MCF 10A (cell line): ENCODE measurements around the gene CORIN. TPM values are rescaled to one million over a fixed set of nuclear protein-coding genes. Genes with fewer than 3 reads are reported as not detected.

Experiments used
- BruUV-seq: library from RNA; stranded (reverse); fragments of 400-500 nt; replicated peaks from 2 replicates; lab custom pipeline; 2021; lab: Mats Ljungman, UMichigan
- CTCF ChIA-PET: fragments of 300-600 bp; sonication (Branson Sonifier 250); formaldehyde crosslinking; extraction: SDS; loops from one replicate; lab custom pipeline; 2021; ENCODE audit warnings: antibody characterized with exemption, inconsistent platforms; lab: Yijun Ruan, JAX
- POLR2A ChIA-PET: fragments of 300-600, 350-650 bp; sonication (Branson Sonifier 250); formaldehyde crosslinking; extraction: SDS; loops from one replicate; lab custom pipeline; 2020; ENCODE audit warnings: antibody characterized with exemption, inconsistent platforms; lab: Yijun Ruan, JAX
- DNase-seq: peaks from one replicate; pipeline ENCODE4 v3.0.0-alpha.2; 2018; ENCODE audit not compliant: unreplicated experiment
- H3K27ac Mint-ChIP-seq: one replicate; pipeline ENCODE4 v1.8.0; 2022; ENCODE audit warnings: mild to moderate bottlenecking, low read depth, mixed read lengths; ENCODE audit not compliant: unreplicated experiment
- H3K27me3 Mint-ChIP-seq: one replicate; pipeline ENCODE4 v1.8.0; 2022; ENCODE audit warnings: mixed read lengths; ENCODE audit not compliant: insufficient read depth, unreplicated experiment
- H3K36me3 Mint-ChIP-seq: one replicate; pipeline ENCODE4 v1.8.0; 2022; ENCODE audit warnings: mild to moderate bottlenecking, moderate library complexity, mixed read lengths; ENCODE audit not compliant: insufficient read depth, unreplicated experiment
- H3K4me1 Mint-ChIP-seq: one replicate; pipeline ENCODE4 v1.8.0; 2022; ENCODE audit warnings: mixed read lengths; ENCODE audit not compliant: insufficient read depth, unreplicated experiment
- H3K4me3 Mint-ChIP-seq: one replicate; pipeline ENCODE4 v1.8.0; 2022; ENCODE audit warnings: mild to moderate bottlenecking, moderate library complexity, mixed read lengths; ENCODE audit not compliant: unreplicated experiment
- H3K9me3 Mint-ChIP-seq: one replicate; pipeline ENCODE4 v1.8.0; 2022; ENCODE audit warnings: mixed read lengths; ENCODE audit not compliant: unreplicated experiment
- intact Hi-C: fragments of 100-400 bp; cut with micrococcal nuclease; formaldehyde crosslinking; loops from 2 replicates; pipeline ENCODE4 v1.14.1; 2022
- total RNA-seq: library from RNA; stranded (reverse); gene quantifications from 2 replicates; pipeline ENCODE4 v1.2.3, GENCODE V29; 2022
- TF ChIP-seq, protein P1 (sequence below): fragments of 200-600 bp; IDR thresholded peaks from one replicate; pipeline ENCODE4 v1.8.0; 2022; ENCODE audit warnings: antibody characterized with exemption, mild to moderate bottlenecking; ENCODE audit not compliant: unreplicated experiment

The CORIN gene
- total RNA-seq, 1 experiment from 2014 or later = 1.0 TPM

GRCh38 chr4:47647029-47647428, 190.8 kb downstream of the CORIN start:
- BruUV-seq = no TSS peak
- Mint-ChIP-seq H3K4me1 (peaks cover 5% of the 10 kb centered on the region), H3K9me3 (no peaks in the 10 kb centered on the region), H3K4me3 (no peak overlapping the region), H3K27me3 (no peaks in the 10 kb centered on the region), H3K27ac (no peak overlapping the region), H3K36me3 (no peaks in the 10 kb centered on the region)
- POLR2A ChIA-PET = no interaction called here
- TF ChIP-seq, protein P1, sequence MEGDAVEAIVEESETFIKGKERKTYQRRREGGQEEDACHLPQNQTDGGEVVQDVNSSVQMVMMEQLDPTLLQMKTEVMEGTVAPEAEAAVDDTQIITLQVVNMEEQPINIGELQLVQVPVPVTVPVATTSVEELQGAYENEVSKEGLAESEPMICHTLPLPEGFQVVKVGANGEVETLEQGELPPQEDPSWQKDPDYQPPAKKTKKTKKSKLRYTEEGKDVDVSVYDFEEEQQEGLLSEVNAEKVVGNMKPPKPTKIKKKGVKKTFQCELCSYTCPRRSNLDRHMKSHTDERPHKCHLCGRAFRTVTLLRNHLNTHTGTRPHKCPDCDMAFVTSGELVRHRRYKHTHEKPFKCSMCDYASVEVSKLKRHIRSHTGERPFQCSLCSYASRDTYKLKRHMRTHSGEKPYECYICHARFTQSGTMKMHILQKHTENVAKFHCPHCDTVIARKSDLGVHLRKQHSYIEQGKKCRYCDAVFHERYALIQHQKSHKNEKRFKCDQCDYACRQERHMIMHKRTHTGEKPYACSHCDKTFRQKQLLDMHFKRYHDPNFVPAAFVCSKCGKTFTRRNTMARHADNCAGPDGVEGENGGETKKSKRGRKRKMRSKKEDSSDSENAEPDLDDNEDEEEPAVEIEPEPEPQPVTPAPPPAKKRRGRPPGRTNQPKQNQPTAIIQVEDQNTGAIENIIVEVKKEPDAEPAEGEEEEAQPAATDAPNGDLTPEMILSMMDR = no peak
- DNase-seq = no peak
- intact Hi-C loops = no loop called here
- CTCF ChIA-PET = no interaction called here

- Mint-ChIP-seq H3K27ac (no peak overlapping the region), H3K36me3 (no peaks in the 10 kb centered on the region), H3K27me3 (no peaks in the 10 kb centered on the region), H3K9me3 (no peaks in the 10 kb centered on the region), H3K4me3 (no peak overlapping the region), H3K4me1 (peaks cover 5% of the 10 kb centered on the region)
- intact Hi-C loops = no loop called here
- TF ChIP-seq, protein P1 = no peak
- DNase-seq = no peak
- ChIA-PET CTCF (interaction anchor here (0.7 kb wide), 1 partner anchor 465 kb away, joined by 4 read pairs; no protein-coding TSS in a partner anchor), POLR2A (no interaction called here)
- no TSS peak for BruUV-seq
Measured at GRCh38 chr4:47646372-47646771, 191.5 kb downstream of the CORIN start.

DNA sequence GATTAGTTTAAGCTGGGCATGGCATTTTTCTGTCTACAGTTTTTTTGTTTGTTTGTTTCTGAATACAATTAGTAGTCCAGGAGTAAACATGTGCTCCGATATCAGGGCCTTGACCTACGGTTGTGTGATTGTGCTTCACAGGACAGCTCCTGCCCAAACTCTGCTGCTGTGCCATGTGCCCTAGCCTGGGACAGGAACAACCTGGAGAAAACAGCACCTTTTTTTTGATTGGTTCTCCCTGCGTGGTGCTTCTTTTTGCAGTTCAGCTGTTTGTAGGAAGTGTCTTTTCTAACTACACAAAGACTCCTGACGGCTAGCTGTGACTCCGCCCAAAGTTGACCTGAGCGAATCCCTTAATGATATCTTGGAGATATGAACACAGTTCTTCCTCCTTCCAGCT, 194.0 kb downstream of the CORIN start:
- intact Hi-C loops = no loop called here
- Mint-ChIP-seq H3K27me3 (no peaks in the 10 kb centered on the region), H3K36me3 (no peaks in the 10 kb centered on the region), H3K4me3 (no peak overlapping the region), H3K4me1 (no peaks in the 10 kb centered on the region), H3K27ac (no peak overlapping the region), H3K9me3 (no peaks in the 10 kb centered on the region)
- ChIA-PET CTCF (interaction anchor here (0.6 kb wide), 1 partner anchor 1315 kb away, joined by 3 read pairs; no protein-coding TSS in a partner anchor), POLR2A (no interaction called here)
- no peak for DNase-seq
- no TSS peak for BruUV-seq
- TF ChIP-seq, protein P1 = no peak

DNA sequence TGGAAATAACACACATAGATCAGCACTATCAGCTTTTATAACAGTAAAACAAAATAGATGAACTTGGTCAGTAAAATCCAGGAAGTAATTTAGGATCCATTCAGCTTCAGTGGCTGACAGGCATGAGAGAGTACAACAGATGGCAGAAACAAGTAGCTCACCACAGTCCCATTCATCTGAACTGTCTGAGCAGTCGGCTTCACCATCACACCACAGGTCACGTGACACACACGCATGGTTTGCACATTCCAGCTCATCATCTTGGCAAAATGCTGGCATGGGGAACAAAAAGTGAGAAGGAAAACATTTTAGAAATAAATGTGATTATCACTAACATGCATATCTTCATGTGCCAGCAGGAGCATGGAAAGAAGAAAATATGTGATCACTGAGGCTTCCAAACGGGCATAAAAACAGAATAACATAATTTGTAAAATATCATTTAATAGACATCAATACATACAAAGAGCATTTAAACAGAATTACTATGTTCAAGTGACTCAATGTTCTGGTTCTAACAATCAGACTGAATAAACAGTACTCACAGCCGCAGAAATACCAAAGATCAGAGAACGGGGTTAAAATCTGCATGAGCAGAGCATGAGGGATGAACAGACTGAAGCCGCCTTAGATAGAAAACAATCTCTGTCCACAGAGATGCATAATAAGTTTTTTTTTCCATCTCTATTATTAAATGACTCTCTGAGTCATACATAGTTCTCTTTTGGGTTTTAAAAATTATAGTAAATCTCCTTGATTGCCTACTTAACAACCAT, 194.7 kb downstream of the CORIN start:
- CTCF ChIA-PET = interaction anchor here (0.6 to 0.7 kb wide), 3 partner anchors 23 to 1314 kb away, joined by 3 to 4 read pairs (median 3); no protein-coding TSS in a partner anchor
- POLR2A ChIA-PET = no interaction called here
- no peak overlapping the region for H3K4me3 Mint-ChIP-seq
- intact Hi-C loops = no loop called here
- no peak for DNase-seq
- no peaks in the 10 kb centered on the region for H3K9me3 Mint-ChIP-seq
- BruUV-seq = no TSS peak
- H3K36me3 Mint-ChIP-seq = no peaks in the 10 kb centered on the region
- TF ChIP-seq, protein P1 = no peak
- no peaks in the 10 kb centered on the region for H3K27me3 Mint-ChIP-seq
- no peak overlapping the region for H3K27ac Mint-ChIP-seq
- no peaks in the 10 kb centered on the region for H3K4me1 Mint-ChIP-seq
